RWPE2 (cell line): ENCODE data around the gene RBM18.

Source experiments
- ATAC-seq: fragments of 200-7000 bp; cut with Tn5 transposase; 3 replicates; pipeline ENCODE4 v1.9.1; 2021; ENCODE audit warnings: low read depth
- DNase-seq: peaks from one replicate; pipeline ENCODE4 v3.0.0-alpha.2; 2020; ENCODE audit warnings: low spot score
- H3K27ac ChIP-seq: fragments of 450-650 bp; 2 replicates; pipeline ENCODE4 v1.5.1; 2017; ENCODE audit warnings: mild to moderate bottlenecking; ENCODE audit not compliant: poor library complexity, severe bottlenecking
- H3K27me3 ChIP-seq: fragments of 250-450 bp; sonication (Bioruptor Pico); 2 replicates; pipeline ENCODE4 v1.5.1; 2021; ENCODE audit warnings: mild to moderate bottlenecking, moderate library complexity; ENCODE audit not compliant: insufficient read depth, poor library complexity, severe bottlenecking
- H3K36me3 ChIP-seq: fragments of 250-450 bp; sonication (Bioruptor Pico); 2 replicates; pipeline ENCODE4 v1.5.1; 2020; ENCODE audit warnings: low read depth, mild to moderate bottlenecking, moderate library complexity
- H3K4me1 ChIP-seq: fragments of 250-450 bp; sonication (Bioruptor Pico); 2 replicates; pipeline ENCODE4 v1.5.1; 2021; ENCODE audit warnings: mild to moderate bottlenecking, moderate library complexity; ENCODE audit not compliant: insufficient read depth, poor library complexity, severe bottlenecking
- H3K4me3 ChIP-seq: fragments of 250-450 bp; sonication (Bioruptor Pico); 2 replicates; pipeline ENCODE4 v1.5.1; 2021; ENCODE audit warnings: mild to moderate bottlenecking, moderate library complexity; ENCODE audit not compliant: severe bottlenecking
- H3K9me3 ChIP-seq: fragments of 250-450 bp; sonication (Bioruptor Pico); 2 replicates; pipeline ENCODE4 v1.5.1; 2021; ENCODE audit warnings: mild to moderate bottlenecking, moderate library complexity; ENCODE audit not compliant: severe bottlenecking
- CTCF ChIP-seq: fragments of 450-650 bp; IDR thresholded peaks from one replicate; pipeline ENCODE4 v1.5.1; 2017; ENCODE audit warnings: mild to moderate bottlenecking, moderate library complexity; ENCODE audit not compliant: poor library complexity, severe bottlenecking

Gene RBM18

GRCh38 chr9:122226142-122226757 is 38.4 kb downstream of the RBM18 start:
- Histone ChIP-seq H3K27ac (no peak overlapping the region), H3K36me3 (no peaks in the 10 kb centered on the region), H3K4me3 (no peak overlapping the region), H3K4me1 (no peaks in the 10 kb centered on the region), H3K27me3 (peaks cover 21% of the 10 kb centered on the region), H3K9me3 (no peaks in the 10 kb centered on the region)
- TF ChIP-seq CTCF = no peak
- ATAC-seq = no peak
- DNase-seq = no peak

GRCh38 chr9:122225312-122226141 is 39.1 kb downstream of the RBM18 start:
- Histone ChIP-seq H3K27me3 (peaks cover 23% of the 10 kb centered on the region), H3K4me3 (no peak overlapping the region), H3K4me1 (no peaks in the 10 kb centered on the region), H3K36me3 (no peaks in the 10 kb centered on the region), H3K27ac (no peak overlapping the region), H3K9me3 (no peaks in the 10 kb centered on the region)
- no peak for TF ChIP-seq CTCF
- peak; percentile 67 for DNase-seq
- no peak for ATAC-seq

GRCh38 chr9:122223435-122223834 is 41.2 kb downstream of the RBM18 start:
- Histone ChIP-seq H3K36me3 (no peaks in the 10 kb centered on the region), H3K27ac (no peak overlapping the region), H3K9me3 (no peaks in the 10 kb centered on the region), H3K4me1 (no peaks in the 10 kb centered on the region), H3K27me3 (peaks cover 44% of the 10 kb centered on the region), H3K4me3 (no peak overlapping the region)
- no peak for TF ChIP-seq CTCF
- ATAC-seq = no peak
- DNase-seq = no peak

- H3K4me3 ChIP-seq = no peak overlapping the region
- no peak for DNase-seq
Observed at GRCh38 chr9:122222791-122223190, 41.8 kb downstream of the RBM18 start.

More at GRCh38 chr9:122222791-122223190, 41.8 kb downstream of the RBM18 start:
- Histone ChIP-seq H3K4me1 (no peaks in the 10 kb centered on the region), H3K27ac (no peak overlapping the region), H3K27me3 (peaks cover 41% of the 10 kb centered on the region), H3K36me3 (no peaks in the 10 kb centered on the region), H3K9me3 (no peaks in the 10 kb centered on the region)
- no peak for TF ChIP-seq CTCF
- no peak for ATAC-seq
